NCI-H1694 (cell line): Measurements from ENCODE around the gene PTPN2.
"Not testable (repeated sequence)": the region's sequence is repeated elsewhere in the genome, so short reads cannot be mapped to it uniquely, and the experiment has no call there.

ENCODE experiments used
- DNase-seq: peaks from one replicate; lab custom pipeline; 2025; lab: John Stamatoyannopoulos, UW

Gene PTPN2

DNA sequence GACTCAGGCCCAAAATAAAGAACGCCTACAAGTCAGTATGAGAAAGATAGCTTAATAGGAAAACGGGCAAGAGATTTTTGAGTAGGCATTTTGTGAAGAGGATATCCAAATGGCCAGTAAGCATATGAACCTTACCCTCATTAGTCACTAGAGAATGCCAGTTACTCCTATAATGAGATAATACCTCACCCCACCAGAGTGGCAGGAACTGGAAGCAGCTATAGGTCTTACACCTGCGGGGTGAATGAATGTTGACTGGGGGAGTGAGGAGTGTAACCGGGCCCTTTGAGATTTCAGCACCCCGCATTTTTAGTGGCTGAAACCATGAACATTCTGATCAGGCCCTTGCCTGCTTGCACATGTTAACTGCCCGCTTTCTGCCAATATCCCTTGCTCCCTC is 7.5 kb upstream of the PTPN2 start:
- DNase-seq: no peak

DNA sequence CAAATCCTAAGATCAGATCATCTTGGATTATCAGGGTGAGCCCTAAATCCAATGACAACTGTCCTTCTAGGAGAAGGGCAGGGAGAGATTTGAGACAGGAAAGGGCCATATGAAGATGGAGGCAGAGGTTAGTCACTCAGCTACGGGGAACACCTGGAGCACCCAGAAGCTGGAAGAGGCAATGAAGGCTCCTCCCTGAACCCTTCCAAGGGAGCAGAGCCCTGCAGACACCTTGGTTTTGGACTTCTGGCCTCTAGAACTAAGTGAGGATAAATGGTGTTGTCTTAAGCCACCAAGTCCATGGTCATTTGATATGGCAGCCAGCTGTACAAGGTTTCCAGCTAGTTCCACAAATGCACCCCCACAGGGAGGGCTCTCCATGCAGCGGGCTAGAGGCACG is 6.9 kb upstream of the PTPN2 start:
- DNase-seq: no peak

DNA sequence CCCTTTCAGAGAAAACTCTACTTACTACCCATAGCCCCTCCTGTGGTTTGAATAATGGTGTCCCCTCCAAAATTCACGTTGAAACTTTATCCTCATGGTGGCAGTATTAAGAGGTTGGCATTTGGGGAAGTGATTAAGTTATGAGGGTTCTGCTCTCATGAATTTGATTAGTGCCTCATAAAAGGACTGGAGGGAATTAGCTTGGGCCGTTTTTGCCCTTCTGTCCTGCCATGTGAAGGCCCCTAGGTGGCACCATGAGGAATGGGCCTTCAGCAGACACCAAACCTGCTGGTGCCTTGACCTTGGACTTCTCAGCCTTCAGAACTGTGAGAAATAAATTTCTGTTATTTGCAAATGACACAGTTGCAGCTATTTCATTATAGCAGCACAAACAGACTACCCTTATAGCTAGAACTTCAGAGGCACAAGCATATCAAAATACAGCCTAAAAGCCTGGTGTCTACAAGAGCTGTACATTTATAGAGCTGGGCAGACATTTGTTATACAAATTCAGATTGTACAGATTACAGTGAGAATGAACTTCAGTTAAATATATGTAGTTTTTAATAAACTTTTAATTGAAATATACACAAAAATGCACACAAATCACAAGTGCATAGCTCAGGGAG is 2.6 kb upstream of the PTPN2 start:
- DNase-seq: no peak

DNA sequence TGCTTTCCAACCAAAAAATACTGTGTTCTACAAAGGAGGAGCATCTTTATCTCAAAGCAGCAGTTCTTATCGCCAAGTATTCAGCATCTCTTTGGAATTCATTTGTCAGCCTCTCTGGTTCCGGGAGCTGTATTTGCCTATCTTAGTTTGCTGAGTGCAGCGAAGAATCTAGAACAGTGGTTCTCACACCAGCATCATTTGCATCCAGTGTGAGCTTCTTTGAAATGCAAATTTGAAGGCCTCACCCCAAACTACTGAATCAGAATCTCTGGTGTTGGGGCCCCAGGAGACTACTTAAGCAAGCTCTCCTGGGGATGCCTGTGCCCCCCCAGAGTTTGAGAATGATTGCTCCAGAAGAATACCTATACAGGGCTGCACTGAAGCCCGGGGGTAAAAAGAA is 1.5 kb upstream of the PTPN2 start:
- DNase-seq: no peak

DNA sequence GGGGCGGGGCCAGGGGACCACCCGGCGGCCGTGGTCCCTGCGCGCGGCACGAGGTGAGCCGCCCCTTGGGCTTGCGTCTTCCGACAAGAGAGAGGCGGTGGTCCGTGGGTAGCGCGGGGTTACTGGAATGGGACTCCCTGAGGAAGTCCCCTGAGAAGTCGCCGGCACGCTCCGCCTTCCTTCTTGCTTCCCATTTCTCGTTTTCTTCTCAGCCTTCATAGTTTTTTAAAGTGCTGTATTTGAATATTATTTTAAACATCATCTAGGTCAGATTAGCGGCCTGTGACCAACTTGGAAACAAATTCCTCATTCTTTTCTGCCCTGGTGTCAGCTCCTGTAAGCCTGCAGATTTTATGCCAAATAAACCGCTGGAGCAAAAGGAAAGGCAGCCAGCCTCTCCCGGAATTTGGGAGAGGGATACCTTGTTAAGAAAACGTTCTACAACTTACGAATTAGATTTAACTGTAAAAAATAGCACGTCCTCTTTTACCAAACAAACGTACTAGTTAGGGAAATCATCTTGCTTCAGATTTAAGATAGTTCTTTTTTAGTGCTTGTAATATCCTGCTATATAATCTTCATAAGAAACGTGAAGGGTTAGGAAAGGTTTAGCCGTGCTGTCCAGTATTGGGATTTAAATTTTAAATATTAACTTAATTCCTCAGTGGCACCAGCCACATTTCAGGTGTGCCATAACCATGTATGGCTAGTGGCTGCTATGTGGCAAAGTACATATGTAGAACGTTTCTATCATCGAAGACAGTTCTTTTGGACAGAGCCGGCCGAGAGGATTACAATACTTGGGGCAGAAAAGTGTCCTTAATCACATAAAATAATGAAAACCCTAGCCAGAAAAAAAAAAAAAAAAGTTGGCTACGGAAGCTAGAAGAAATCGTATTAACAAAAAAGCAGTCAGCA is 628 bp upstream of the PTPN2 start:
- DNase-seq: no peak

DNA sequence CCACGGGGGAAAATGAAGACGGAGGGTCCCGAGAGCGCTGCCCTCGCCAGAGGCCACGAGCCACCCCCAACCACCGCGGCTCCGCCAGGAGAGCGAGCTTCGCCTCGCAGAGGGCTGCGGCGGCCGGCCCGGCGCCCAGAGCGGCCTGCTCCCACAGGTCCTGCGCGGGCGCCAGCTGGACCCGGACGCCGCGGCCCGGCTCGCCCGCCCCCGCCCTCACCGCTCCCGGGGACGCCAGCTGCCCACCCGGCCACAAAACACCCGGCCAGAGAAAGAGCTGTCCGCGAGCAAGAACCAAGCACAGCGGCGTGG is 709 bp downstream of the PTPN2 start:
- DNase-seq: no peak

DNA sequence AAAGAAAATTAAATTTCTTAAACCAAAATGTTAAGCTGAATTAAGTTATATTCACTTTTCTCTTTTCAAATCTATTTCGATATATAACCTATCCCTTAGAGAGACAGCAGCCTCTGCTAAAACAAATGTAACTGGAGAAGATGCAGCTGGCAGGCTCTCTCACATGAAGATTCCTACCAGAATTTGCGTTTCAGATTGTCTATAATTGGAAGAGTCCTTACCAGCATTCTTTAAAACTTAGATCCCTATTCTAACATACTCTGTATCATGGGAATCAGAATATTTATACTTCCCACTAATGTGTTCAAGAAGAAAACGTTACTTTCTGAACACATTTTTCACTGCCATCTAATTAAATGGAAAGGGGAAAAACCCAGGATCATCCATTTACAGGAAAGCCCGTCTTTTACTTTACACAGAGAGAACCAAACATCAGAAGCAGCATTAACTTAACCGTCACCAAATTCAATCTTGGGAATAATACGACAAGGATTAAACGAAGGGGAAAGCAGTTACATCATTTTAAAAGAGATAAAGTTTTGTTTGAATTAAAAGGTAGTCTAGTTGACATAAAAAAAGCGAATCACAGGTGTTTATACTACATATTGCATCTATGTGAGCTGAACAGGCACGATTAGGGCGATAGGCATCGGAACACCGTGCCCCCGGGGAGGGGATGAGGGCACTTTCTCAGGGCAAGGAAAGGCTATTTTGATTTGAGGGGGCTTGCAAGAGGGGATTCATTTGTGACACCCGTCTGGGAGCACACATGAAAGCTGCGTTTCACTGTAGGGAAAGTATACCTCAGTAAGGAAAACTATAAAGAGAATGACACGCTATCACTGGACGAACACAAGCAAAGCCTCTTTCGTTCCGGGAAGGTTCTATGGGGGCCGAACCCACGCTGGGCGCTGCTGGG is 1.3 kb downstream of the PTPN2 start:
- no peak for DNase-seq

DNA sequence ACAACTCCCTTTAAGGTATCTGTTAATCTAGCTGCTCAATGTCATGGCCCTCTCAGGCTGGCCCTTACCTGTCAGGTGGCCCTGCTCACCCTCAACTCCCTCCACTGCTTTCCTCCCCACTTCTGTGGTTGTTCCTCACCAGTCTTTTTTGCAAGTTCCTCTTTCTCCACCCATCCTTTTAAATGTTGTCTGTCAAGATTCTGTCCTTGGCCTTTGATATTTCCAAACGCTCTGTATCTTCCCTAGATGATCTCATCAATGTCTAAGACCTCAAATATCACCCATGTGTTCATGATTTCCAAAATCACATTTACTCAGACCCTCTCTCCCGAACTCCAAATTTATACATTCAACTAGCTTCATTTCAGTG is 3.5 kb downstream of the PTPN2 start:
- no peak for DNase-seq

DNA sequence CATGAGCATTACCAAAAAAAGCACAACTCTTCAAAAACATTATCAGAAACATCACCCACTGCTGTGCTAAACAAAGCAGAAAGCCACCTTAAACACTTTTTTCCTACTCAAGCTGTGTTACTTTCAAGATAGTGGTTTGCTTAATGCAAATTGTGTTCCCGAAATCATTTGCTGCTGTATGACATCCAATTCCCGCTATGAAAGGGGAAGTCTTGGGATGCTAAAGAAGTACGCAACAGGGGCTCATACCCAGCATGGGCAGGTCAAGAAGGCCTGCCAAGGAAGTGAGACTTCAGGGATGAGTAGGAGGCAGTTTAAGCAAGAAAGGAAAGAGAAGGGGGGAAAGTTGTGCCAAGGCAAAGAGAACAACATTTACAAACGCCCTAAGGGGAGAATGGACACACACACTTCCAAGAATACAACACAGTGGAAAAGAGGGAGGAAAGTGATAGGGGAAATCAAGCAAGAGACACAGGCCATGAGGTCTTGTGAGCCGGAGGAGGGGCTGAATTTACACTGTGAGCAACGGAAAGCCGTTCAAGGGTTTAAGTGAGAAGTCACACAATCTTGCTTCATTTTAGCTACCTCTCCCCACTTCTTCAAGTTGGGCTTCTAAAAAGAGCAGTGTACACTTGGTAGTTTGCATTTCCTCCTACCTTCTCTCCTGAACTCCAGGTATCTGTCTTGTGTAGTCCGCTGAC is 4.0 kb downstream of the PTPN2 start:
- DNase-seq: no peak

DNA sequence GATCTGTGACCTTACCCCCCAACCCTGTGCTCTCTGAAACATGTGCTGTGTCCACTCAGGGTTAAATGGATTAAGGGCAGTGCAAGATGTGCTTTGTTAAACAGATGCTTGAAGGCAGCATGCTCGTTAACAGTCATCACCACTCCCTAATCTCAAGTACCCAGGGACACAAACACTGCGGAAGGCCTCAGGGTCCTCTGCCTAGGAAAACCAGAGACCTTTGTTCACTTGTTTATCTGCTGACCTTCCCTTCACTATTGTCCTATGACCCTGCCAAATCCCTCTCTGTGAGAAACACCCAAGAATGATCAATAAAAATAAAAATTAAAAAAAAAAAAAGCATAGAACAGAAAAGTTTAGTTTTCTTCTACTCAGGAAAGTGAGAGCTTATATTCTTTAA is 9.0 kb downstream of the PTPN2 start:
- not testable (repeated sequence) for DNase-seq

DNA sequence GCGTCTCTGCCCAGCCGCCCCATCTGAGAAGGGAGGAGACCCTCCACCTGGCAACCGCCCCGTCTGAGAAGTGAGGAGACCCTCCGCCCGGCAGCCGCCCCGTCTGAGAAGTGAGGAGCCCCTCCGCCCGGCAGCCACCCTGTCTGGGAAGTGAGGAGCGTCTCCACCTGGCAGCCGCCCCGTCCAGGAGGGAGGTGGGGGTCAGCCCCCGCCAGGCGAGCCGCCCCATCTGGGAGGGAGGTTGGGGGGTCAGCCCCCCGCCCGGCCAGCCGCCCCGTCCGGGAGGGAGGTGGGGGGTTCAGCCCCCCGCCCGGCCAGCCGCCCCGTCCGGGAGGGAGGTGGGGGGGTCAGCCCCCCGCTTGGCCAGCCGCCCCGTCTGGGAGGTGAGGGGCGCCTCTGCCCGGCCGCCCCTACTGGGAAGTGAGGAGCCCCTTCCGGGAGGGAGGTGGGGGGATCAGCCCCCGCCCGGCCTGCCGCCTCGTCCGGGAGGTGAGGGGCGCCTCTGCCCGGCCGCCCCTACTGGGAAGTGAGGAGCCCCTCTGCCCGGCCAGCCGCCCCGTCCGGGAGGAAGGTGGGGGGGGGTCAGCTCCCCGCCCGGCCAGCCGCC is 10.0 kb downstream of the PTPN2 start:
- not testable (repeated sequence) for DNase-seq

DNA sequence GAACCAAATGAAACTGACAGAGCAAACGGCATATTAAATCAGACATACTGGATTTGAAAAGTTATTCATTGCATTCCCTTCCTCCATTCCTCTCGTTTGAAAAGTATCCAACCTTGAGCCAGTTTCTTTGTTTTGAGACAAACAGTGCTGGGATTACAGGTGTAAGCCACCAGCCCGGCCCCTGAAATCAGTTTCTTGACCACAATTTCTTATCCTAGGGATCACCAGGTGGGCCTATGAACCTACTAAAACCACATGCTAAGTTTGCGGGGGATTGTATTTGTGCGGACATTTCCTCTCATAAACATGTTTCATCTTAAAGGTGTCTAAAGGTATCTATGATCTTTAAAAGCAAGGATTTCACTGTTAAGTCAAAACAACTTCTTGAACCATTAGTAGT is 11.6 kb downstream of the PTPN2 start:
- no peak for DNase-seq

DNA sequence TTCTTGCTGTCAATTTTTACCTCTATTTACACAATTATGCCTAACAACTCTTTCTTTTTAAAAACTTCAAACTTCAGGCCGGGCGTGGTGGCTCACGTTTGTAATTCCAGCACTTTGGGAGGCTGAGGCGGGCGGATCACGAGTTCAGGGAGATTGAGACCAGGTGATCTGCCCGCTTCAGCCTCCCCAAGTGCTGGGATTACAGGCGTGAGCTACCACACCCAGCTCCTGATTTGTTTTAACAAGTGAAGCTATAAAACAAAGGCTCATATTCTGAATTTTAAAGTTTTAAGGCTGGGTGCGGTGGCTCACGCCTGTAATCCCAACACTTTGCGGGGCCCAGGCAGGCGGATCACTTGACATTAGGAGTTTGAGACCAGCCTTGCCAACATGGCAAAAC is 15.5 kb downstream of the PTPN2 start:
- DNase-seq: no peak

DNA sequence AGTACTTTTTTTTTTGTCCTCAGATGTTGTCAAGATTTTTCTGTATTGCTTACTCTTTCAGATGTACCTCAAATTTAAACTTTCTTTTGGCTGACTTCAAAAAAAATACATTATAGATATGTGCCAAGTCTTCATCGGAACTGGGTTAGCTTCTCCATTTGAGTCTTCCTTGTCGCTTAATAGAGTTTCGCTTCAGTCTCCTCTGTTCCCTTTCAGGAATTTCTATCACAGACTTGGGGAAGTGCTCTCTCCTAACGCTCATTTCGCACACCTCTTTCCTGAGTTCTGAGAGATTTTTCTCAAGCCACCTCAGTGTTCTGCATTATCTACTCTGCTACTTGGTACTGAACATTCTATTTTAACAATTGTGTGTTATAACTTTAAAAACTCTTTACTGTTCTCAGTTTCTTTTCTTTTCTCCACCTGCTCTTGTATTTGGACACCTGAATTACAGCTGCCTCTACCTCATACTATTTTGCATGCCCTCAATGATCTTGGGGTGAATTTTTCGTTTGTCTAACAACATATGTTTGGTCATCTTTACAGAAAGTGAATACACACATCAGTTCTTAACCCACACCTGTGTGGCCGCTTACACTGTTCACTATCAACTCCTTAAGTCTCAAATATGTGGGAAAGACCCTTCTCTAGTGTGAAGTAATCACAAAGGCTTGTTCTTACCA is 16.5 kb downstream of the PTPN2 start:
- no peak for DNase-seq

DNA sequence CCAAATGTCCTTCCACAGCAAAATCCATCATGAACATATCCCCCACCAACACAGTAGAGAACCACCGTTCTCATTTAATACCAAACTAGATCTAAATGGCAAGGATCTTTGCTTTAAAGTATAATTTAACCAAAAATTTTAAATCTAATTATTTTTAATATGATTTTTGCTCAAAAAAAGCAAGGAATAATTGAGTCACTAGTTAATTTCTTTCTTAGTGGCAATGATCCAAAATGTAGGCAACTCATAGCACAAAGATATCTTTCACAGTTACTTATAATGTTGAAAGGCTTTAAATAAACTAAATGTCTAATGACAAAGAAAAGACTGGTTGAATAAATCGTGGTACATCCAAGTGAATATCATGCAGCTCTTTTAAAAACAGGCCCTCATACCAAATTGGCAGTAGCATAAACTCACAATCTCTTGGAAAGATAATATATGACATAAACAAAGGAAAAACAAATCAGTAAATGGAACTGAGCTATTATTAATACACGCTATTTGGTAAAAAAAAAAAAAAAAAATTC is 20.3 kb downstream of the PTPN2 start:
- DNase-seq: no peak

DNA sequence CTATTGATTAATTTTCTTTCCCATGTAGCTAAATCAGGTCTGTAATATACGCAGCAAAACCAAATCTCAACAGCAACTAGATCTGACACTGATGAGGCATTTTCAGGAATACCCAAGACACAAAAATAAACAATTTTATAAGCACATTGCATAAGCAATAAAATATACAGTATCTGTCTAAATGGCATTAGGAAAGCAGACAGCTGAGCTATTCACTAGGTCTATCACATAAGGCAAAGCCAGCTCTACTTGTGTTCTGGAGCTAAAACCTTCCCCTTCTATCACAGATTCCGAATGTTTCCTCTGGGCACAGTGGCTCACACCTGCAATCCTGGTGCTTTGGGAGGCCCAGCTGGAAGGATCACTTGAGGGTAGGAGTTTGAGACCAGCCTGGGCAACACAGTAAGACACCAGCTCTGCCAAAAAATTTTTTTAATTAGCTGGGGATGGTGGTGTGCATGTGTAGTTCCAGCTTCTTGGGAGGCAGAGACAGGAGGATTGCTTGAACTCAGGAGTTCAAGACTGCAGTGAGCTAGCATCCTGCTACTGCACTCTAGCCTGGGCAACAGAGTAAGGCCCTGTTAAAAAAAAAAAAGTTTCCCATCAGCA is 21.1 kb downstream of the PTPN2 start:
- no peak for DNase-seq

DNA sequence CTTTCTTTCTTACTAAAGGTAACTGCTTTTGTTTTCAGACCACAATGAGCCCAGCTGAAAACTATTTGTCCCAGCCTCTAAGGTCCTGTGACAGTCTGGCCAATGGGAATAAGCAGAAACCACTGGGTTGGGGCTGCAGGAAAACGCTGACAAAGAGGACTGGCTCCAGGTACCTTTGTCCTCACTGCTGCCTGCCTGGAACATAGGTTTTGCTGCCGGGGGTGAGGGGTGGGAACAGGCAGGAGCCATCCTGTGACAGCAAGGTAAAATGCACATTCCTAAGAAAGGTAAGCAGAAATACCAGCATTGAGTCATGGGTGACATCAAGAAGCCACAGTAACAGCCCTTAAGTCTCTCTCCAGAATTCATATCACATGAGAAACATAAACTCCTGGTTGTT is 21.6 kb downstream of the PTPN2 start:
- DNase-seq: no peak

DNA sequence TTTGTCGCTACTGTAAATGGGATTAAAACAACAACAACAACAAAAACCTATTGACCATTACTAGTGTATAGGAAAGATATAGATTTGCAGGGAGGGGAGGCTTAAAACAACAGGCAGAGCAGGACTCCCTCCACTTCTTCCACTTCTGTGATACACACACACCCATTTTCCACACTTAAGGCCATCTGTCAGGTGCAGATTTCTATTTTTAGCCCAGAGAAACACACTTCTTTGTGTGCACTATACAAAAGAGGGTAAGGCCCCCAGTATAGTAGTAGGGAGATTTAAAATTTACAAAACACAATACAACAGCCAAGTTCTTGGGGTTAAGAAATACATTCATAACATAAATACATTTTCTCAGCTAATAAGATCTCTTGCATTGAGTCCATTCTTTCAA is 22.4 kb downstream of the PTPN2 start:
- DNase-seq: no peak

DNA sequence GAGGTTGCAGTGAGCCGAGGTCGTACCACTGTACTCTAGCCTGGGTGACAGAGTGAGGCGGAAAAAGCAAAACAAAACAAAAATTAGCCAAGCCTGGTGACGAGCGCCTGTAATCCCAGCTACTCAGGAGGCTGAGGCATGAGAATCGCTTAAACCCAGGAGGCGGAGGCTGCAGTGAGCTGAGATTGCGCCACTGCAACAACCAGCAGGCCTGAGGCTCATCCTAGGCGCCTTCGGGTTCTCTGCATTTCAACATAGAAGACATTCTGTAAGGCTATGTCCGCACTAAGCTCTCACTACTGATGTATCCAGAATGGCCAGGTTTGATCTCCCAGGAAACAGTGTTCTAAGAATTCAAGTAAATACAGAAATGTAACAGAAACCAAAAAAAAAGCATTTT is 23.5 kb downstream of the PTPN2 start:
- DNase-seq: no peak

DNA sequence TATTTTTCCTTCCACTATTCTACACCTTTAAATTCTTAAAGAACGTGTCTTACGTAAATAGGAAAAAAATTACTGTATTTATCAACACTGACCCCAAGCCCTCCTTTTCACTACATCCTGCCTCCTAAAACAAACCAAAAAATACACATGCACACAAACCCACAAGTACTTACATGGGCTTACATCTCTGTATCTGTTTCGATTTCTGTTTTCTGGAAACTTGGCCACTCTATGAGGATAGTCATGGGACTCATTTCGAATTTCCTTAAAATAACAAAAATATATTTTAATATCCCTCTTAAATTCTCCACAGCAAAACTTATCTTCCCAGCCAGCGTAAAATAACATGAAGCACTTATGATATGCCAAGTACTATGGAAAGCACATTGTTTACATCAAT is 25.0 kb downstream of the PTPN2 start:
- no peak for DNase-seq
